HEK293T (cell line): Measurements from ENCODE around the gene OR52H1.

Experiments
- CTCF ChIA-PET: fragments of 350-600 bp; formaldehyde crosslinking; extraction: SDS; loops from one replicate; lab custom pipeline; 2021; ENCODE audit warnings: antibody characterized with exemption, inconsistent platforms; lab: Yijun Ruan, JAX
- POLR2A ChIA-PET: fragments of 350-600 bp; formaldehyde crosslinking; extraction: SDS; loops from one replicate; lab custom pipeline; 2020; ENCODE audit warnings: antibody characterized with exemption, inconsistent platforms; lab: Yijun Ruan, JAX
- DNase-seq: peaks from one replicate; pipeline ENCODE4 v3.0.0; 2012; ENCODE audit warnings: mixed read lengths; ENCODE audit errors: extremely low spot score
- ARNT ChIP-seq: fragments of 450-650 bp; IDR thresholded peaks from 2 replicates; pipeline ENCODE4 v1.6.1; 2017; ENCODE audit warnings: mild to moderate bottlenecking
- BHLHE40 ChIP-seq: fragments of 450-650 bp; IDR thresholded peaks from 2 replicates; pipeline ENCODE4 v1.6.1; 2016; ENCODE audit warnings: mild to moderate bottlenecking, moderate library complexity, borderline replicate concordance
- CTBP1 ChIP-seq: fragments of 450-650 bp; IDR thresholded peaks from 2 replicates; pipeline ENCODE4 v1.6.1; 2016; ENCODE audit warnings: borderline replicate concordance
- ELF4 ChIP-seq: fragments of 450-650 bp; IDR thresholded peaks from 2 replicates; pipeline ENCODE4 v1.6.1; 2017; ENCODE audit warnings: antibody characterized with exemption
- FOXA1 ChIP-seq: fragments of 450-650 bp; IDR thresholded peaks from 2 replicates; pipeline ENCODE4 v1.6.1; 2016; ENCODE audit warnings: mild to moderate bottlenecking
- FOXK2 ChIP-seq: fragments of 450-650 bp; IDR thresholded peaks from 2 replicates; pipeline ENCODE4 v1.6.1; 2016; ENCODE audit warnings: mild to moderate bottlenecking
- FOXM1 ChIP-seq: fragments of 450-650 bp; IDR thresholded peaks from 2 replicates; pipeline ENCODE4 v1.6.1; 2017; ENCODE audit warnings: mild to moderate bottlenecking, borderline replicate concordance
- HDGF ChIP-seq: fragments of 450-650 bp; IDR thresholded peaks from 2 replicates; pipeline ENCODE4 v1.6.1; 2017; ENCODE audit warnings: antibody characterized with exemption, borderline replicate concordance
- L3MBTL2 ChIP-seq: fragments of 450-650 bp; conservative IDR thresholded peaks from 2 replicates; pipeline ENCODE4 v1.6.1; 2016; ENCODE audit warnings: mild to moderate bottlenecking
- LEF1 ChIP-seq: fragments of 450-650 bp; IDR thresholded peaks from 2 replicates; pipeline ENCODE4 v1.6.1; 2017; ENCODE audit warnings: mild to moderate bottlenecking, borderline replicate concordance
- NFRKB ChIP-seq: fragments of 450-650 bp; IDR thresholded peaks from 2 replicates; pipeline ENCODE4 v1.6.1; 2016; ENCODE audit warnings: mild to moderate bottlenecking, moderate library complexity
- PKNOX1 ChIP-seq: fragments of 450-650 bp; IDR thresholded peaks from 2 replicates; pipeline ENCODE4 v1.6.1; 2016
- SP1 ChIP-seq: fragments of 450-650 bp; IDR thresholded peaks from 2 replicates; pipeline ENCODE4 v1.6.1; 2017
- SUZ12 ChIP-seq: fragments of 450-650 bp; IDR thresholded peaks from 2 replicates; pipeline ENCODE4 v1.6.1; 2016; ENCODE audit warnings: mild to moderate bottlenecking
- TARDBP ChIP-seq: fragments of 450-650 bp; IDR thresholded peaks from 2 replicates; pipeline ENCODE4 v1.6.1; 2016
- ZNF384 ChIP-seq: fragments of 450-650 bp; IDR thresholded peaks from 2 replicates; pipeline ENCODE4 v1.6.1; 2016

Gene OR52H1

GRCh38 chr11:5507933-5508305 lies 40.4 kb downstream of the OR52H1 start:
- ChIA-PET CTCF (no interaction called here), POLR2A (no interaction called here)
- DNase-seq: no peak
- TF ChIP-seq ZNF384 (no peak), CTBP1 (no peak), SUZ12 (no peak), PKNOX1 (no peak), FOXA1 (no peak)

GRCh38 chr11:5507177-5507932 lies 41.0 kb downstream of the OR52H1 start:
- DNase-seq: no peak
- CTCF ChIA-PET: no interaction called here
- TF ChIP-seq FOXK2: no peak
- TF ChIP-seq L3MBTL2: no peak
- TF ChIP-seq ARNT: no peak
- POLR2A ChIA-PET: no interaction called here

- ChIA-PET POLR2A (no interaction called here), CTCF (no interaction called here)
- DNase-seq: no peak
- TF ChIP-seq NFRKB (no peak), PKNOX1 (no peak), TARDBP (no peak), ELF4 (no peak), L3MBTL2 (no peak), SP1 (no peak), ARNT (no peak)
Measured at GRCh38 chr11:5505363-5506048, 42.8 kb downstream of the OR52H1 start.

- ChIA-PET CTCF (no interaction called here), POLR2A (no interaction called here)
- no peak for DNase-seq
- TF ChIP-seq SUZ12 (no peak), TARDBP (no peak), ELF4 (no peak), PKNOX1 (no peak), BHLHE40 (no peak), ZNF384 (no peak)
Measured at GRCh38 chr11:5504403-5504921, 43.9 kb downstream of the OR52H1 start.

- POLR2A ChIA-PET: no interaction called here
- CTCF ChIA-PET: no interaction called here
- DNase-seq: no peak
- TF ChIP-seq ELF4 (no peak), BHLHE40 (no peak), TARDBP (no peak), ZNF384 (no peak), SUZ12 (no peak), FOXA1 (no peak), CTBP1 (no peak), SP1 (no peak), HDGF (no peak), FOXK2 (no peak), PKNOX1 (no peak), FOXM1 (no peak), LEF1 (no peak), ARNT (no peak)
Measured at GRCh38 chr11:5500393-5500801, 47.9 kb downstream of the OR52H1 start.

GRCh38 chr11:5499671-5500070 lies 48.7 kb downstream of the OR52H1 start:
- TF ChIP-seq SP1 (no peak), FOXK2 (no peak), BHLHE40 (no peak)
- DNase-seq: no peak
- POLR2A ChIA-PET: no interaction called here
- CTCF ChIA-PET: no interaction called here
